ENCODE measurements around the gene CYFIP2.

CYFIP2 gene

DNA sequence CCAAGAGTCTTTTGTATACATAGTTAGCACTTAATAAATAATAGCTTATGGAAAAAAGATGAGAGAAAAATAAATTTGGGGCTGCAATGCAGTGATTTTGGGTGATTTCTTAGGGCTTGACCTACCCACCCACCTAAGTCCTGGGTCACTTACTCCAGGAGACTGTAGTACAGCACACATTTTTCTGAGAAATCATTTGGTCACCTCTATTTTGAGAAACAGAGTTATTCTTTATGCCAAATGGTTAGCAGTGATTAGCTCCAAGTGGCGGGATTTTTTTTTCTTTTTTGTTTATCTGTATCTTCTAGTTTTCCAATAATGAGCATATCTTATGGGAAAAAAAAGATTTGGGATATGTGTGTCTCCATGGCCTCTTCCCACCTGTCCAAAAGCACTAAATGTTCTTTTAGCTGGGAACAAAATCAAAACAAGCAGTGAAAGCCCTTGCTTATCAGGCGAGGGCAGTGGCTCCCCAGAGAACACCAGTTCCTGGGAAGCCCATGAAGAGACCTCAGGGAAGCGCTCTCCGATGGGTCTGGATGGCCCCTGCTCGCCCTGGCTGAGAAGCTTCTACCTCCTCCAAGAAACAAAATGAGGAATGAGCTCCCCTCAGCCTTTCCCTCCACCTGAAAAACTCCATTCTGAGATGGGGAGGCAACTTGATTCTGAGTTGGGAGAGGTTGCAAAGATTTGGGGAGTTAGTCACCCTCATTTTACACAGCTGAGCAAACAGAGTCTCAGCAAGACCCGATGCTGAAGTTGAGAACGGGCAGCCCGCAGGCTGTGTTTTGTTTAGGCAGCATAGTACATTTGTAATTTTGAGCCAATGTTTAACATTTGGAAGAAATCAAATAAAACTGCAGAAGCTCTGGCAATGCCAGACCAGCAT, 69.9 kb downstream of the CYFIP2 start:
- Histone ChIP-seq H3K4me3 (ENCODE audit: low read depth, low read length, poor library complexity, severe bottlenecking) (no peak overlapping the region), H3K36me3 (ENCODE audit: insufficient read depth, low read length) (peaks cover 99% of the 10 kb centered on the region), H3K9me3 (ENCODE audit: low read length) (no peaks in the 10 kb centered on the region), H3K27me3 (ENCODE audit: insufficient read depth, low read length) (no peaks in the 10 kb centered on the region), H3K9me2 (ENCODE audit: low read depth, low read length) (no peaks in the 10 kb centered on the region), H3K9ac (ENCODE audit: low read length) (no peak overlapping the region), H3K4me1 (ENCODE audit: insufficient read depth, low read length, severe bottlenecking) (peaks cover 14% of the 10 kb centered on the region), H3K27ac (ENCODE audit: low read depth, low read length, poor library complexity, severe bottlenecking) (no peak overlapping the region), H2AFZ (ENCODE audit: low read length) (no peak overlapping the region), H3K4me2 (ENCODE audit: low read length) (no peak overlapping the region), H4K20me1 (ENCODE audit: insufficient read depth, low read length) (no peaks in the 10 kb centered on the region), H3K79me2 (ENCODE audit: insufficient read depth, low read length) (no peaks in the 10 kb centered on the region), H3F3A (ENCODE audit: insufficient read depth, low read length) (no peaks in the 10 kb centered on the region)
- no peak for TF ChIP-seq EZH2 (IDR thresholded peaks at IDR 0.05; ENCODE audit: borderline replicate concordance, low read length)
- TF ChIP-seq, protein P1, sequence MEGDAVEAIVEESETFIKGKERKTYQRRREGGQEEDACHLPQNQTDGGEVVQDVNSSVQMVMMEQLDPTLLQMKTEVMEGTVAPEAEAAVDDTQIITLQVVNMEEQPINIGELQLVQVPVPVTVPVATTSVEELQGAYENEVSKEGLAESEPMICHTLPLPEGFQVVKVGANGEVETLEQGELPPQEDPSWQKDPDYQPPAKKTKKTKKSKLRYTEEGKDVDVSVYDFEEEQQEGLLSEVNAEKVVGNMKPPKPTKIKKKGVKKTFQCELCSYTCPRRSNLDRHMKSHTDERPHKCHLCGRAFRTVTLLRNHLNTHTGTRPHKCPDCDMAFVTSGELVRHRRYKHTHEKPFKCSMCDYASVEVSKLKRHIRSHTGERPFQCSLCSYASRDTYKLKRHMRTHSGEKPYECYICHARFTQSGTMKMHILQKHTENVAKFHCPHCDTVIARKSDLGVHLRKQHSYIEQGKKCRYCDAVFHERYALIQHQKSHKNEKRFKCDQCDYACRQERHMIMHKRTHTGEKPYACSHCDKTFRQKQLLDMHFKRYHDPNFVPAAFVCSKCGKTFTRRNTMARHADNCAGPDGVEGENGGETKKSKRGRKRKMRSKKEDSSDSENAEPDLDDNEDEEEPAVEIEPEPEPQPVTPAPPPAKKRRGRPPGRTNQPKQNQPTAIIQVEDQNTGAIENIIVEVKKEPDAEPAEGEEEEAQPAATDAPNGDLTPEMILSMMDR (IDR thresholded peaks at IDR 0.05; ENCODE audit: low read length): no peak

DNA sequence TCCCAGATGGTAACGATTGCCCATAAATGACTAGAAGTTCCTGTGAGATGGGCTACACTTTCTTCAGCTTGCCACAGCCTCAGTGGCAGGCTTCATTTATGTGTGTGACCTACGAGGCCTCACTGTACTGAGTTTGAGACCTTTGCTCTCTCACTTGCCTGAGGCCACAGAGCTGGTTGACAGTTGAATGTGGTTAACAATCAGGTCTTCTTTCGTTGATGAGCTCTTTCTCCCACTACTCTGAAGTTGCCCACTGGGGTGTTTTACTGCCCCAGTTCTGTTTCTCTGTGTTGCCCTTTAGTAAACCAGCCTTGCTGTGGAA, 70.5 kb downstream of the CYFIP2 start:
- no peak overlapping the region for H2AFZ ChIP-seq (ENCODE audit: low read length)
- H3K27ac ChIP-seq (ENCODE audit: low read depth, low read length, poor library complexity, severe bottlenecking): no peak overlapping the region
- H3K4me2 ChIP-seq (ENCODE audit: low read length): no peak overlapping the region
- H3K9ac ChIP-seq (ENCODE audit: low read length): no peak overlapping the region
- no peak for TF ChIP-seq EZH2 (IDR thresholded peaks at IDR 0.05; ENCODE audit: borderline replicate concordance, low read length)
- TF ChIP-seq, protein P1 (IDR thresholded peaks at IDR 0.05; ENCODE audit: low read length): no peak
- peaks cover 99% of the 10 kb centered on the region for H3K36me3 ChIP-seq (ENCODE audit: insufficient read depth, low read length)
- H3K9me2 ChIP-seq (ENCODE audit: low read depth, low read length): no peaks in the 10 kb centered on the region
- peaks cover 8% of the 10 kb centered on the region for H3K4me1 ChIP-seq (ENCODE audit: insufficient read depth, low read length, severe bottlenecking)
- H3K9me3 ChIP-seq (ENCODE audit: low read length): no peaks in the 10 kb centered on the region
- H3K4me3 ChIP-seq (ENCODE audit: low read depth, low read length, poor library complexity, severe bottlenecking): no peak overlapping the region
- no peaks in the 10 kb centered on the region for H3F3A ChIP-seq (ENCODE audit: insufficient read depth, low read length)
- H4K20me1 ChIP-seq (ENCODE audit: insufficient read depth, low read length): no peaks in the 10 kb centered on the region
- H3K79me2 ChIP-seq (ENCODE audit: insufficient read depth, low read length): no peaks in the 10 kb centered on the region
- no peaks in the 10 kb centered on the region for H3K27me3 ChIP-seq (ENCODE audit: insufficient read depth, low read length)

DNA sequence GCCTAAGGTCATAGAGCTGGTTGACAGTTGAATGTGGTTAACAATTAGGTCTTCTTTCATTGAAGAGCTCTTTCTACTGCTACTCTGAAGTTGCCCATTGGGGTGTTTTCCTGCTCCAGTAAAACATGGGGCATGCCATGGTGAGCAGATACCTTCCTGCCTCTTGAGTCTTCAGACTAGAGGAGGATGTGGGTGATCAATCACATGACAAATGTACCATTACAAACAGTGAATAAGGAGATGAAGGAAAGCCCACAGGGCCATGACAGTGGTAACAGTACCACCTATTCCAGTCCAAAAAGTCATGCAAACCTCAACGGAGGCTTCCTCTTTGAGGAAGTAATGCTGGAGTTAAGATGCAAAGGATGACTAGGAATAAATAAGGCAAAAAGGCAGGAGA, 73.5 kb downstream of the CYFIP2 start:
- Histone ChIP-seq H3K4me2 (ENCODE audit: low read length) (no peak overlapping the region), H3K4me3 (ENCODE audit: low read depth, low read length, poor library complexity, severe bottlenecking) (no peak overlapping the region), H2AFZ (ENCODE audit: low read length) (no peak overlapping the region), H3K4me1 (ENCODE audit: insufficient read depth, low read length, severe bottlenecking) (no peaks in the 10 kb centered on the region), H3K9me3 (ENCODE audit: low read length) (no peaks in the 10 kb centered on the region), H3K36me3 (ENCODE audit: insufficient read depth, low read length) (peaks cover 99% of the 10 kb centered on the region), H3K9me2 (ENCODE audit: low read depth, low read length) (no peaks in the 10 kb centered on the region), H3K79me2 (ENCODE audit: insufficient read depth, low read length) (no peaks in the 10 kb centered on the region), H3K9ac (ENCODE audit: low read length) (no peak overlapping the region), H3K27ac (ENCODE audit: low read depth, low read length, poor library complexity, severe bottlenecking) (no peak overlapping the region), H3F3A (ENCODE audit: insufficient read depth, low read length) (no peaks in the 10 kb centered on the region), H3K27me3 (ENCODE audit: insufficient read depth, low read length) (no peaks in the 10 kb centered on the region), H4K20me1 (ENCODE audit: insufficient read depth, low read length) (no peaks in the 10 kb centered on the region)
- TF ChIP-seq EZH2 (IDR thresholded peaks at IDR 0.05; ENCODE audit: borderline replicate concordance, low read length): no peak
- TF ChIP-seq, protein P1 (IDR thresholded peaks at IDR 0.05; ENCODE audit: low read length): no peak
